GM13977 (cell line): Measurements from ENCODE around the gene DYNC2I2.

ENCODE experiments used
- DNase-seq: peaks from one replicate; pipeline ENCODE4 v3.0.0; 2012; ENCODE audit warnings: low spot score
- in situ Hi-C: fragments of 300-500 bp; cut with MboI; formaldehyde crosslinking; loops from one replicate; pipeline ENCODE4 v1.12.0; 2022; ENCODE audit warnings: low sequenced_read_pairs, low pct_unique_long_range_greater_than_20kb, mixed read lengths, inconsistent platforms; ENCODE audit not compliant: unreplicated experiment
- TF ChIP-seq, protein P1 (sequence below): IDR thresholded peaks from 2 replicates; pipeline ENCODE4 v1.5.1; 2012; ENCODE audit warnings: mild to moderate bottlenecking, control low read depth; ENCODE audit not compliant: insufficient read depth; ENCODE audit errors: extremely low read depth, missing control alignments

DYNC2I2 gene

DNA sequence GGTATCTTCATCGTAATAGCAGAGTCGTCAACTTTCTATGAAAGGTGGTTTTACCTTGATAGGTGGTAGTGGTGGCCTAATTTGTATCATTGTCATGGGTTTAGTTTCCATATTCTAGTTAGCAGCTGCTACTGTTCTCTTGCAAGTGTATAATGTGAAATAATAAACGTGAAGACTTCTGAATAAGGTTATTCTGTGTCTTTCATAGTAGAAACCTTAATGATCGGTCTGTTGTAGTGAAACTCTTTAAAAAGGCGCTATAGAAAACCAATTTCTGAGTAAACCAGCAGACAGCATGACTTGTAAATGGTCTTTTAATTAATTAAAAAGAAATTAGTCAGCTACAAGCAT lies 34.0 kb upstream of the DYNC2I2 start:
- DNase-seq, result peak; percentile 12
- TF ChIP-seq, protein P1, sequence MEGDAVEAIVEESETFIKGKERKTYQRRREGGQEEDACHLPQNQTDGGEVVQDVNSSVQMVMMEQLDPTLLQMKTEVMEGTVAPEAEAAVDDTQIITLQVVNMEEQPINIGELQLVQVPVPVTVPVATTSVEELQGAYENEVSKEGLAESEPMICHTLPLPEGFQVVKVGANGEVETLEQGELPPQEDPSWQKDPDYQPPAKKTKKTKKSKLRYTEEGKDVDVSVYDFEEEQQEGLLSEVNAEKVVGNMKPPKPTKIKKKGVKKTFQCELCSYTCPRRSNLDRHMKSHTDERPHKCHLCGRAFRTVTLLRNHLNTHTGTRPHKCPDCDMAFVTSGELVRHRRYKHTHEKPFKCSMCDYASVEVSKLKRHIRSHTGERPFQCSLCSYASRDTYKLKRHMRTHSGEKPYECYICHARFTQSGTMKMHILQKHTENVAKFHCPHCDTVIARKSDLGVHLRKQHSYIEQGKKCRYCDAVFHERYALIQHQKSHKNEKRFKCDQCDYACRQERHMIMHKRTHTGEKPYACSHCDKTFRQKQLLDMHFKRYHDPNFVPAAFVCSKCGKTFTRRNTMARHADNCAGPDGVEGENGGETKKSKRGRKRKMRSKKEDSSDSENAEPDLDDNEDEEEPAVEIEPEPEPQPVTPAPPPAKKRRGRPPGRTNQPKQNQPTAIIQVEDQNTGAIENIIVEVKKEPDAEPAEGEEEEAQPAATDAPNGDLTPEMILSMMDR, result no peak
- in situ Hi-C loops, result no loop called here

DNA sequence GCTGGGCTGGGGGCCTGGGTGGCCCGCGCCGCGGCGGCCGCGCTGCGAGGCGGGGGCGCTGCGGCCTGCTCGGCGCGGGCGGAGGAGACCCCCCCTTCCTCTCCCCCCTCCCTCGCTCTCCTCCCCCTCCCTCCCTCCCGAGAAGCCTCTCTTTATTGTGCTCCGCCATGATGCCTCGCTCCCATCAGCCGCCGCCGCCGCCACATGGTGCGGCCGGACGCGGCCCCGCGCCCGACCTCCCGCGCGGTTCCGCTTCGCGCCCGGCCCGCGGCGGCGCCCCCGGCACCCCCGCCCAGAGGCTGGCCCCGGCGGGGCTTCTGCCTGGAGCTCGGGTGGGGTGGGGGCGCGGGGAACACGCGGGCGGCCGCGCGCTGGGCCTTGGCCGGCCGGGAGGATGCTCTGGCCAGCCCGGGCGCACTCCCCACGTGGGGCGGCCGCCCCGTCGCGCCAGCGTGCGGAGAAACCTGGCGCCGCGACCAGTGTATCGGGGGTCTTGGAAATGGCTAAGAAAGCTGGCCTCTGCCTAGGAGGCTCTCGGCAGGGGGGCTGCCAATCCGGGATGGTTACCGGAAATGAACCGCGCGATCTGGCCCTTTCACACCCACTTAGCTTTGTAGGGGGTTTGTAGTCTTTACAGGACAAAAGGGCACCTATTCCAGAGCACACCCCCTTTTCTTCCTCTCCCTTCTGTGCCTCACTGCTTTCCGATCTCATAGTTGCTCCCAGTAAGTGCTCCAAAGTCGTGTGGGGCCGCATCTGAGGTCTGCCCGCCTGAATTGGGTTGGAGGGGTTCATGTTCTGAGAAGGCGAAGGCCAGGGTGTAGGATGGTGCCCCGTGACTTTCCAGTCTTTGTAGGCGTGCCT lies 33.4 kb upstream of the DYNC2I2 start:
- in situ Hi-C loops, result no loop called here
- TF ChIP-seq, protein P1, result no peak
- peak; percentile 90 for DNase-seq

GRCh38 chr9:128689293-128689774 lies 32.7 kb upstream of the DYNC2I2 start:
- TF ChIP-seq, protein P1, result no peak
- no peak for DNase-seq
- in situ Hi-C loops, result no loop called here

GRCh38 chr9:128688501-128689292 lies 32.0 kb upstream of the DYNC2I2 start, which contains the start of gene SET:
TSS of gene SET (plus strand) at chr9:128689222. CDS start at chr9:128689583, 361 bp downstream.
- TF ChIP-seq, protein P1, result no peak
- peak; percentile 100 for DNase-seq
- in situ Hi-C loops, result no loop called here

- TF ChIP-seq, protein P1, result no peak
- in situ Hi-C loops, result no loop called here
- DNase-seq, result no peak
Measured at GRCh38 chr9:128687453-128687852, 30.8 kb upstream of the DYNC2I2 start.

- TF ChIP-seq, protein P1, result no peak
- peak; percentile 64 for DNase-seq
Measured at GRCh38 chr9:128685636-128686489, 29.2 kb upstream of the DYNC2I2 start.

More at GRCh38 chr9:128685636-128686489, 29.2 kb upstream of the DYNC2I2 start:
- in situ Hi-C loops, result no loop called here
